Loucy (cell line): Measurements from ENCODE around the gene TEX101.
"Not testable (repeated sequence)": the region's sequence is repeated elsewhere in the genome, so short reads cannot be mapped to it uniquely, and the experiment has no call there.

ENCODE experiments used
- H2AFZ ChIP-seq: fragments of 200-600 bp; sonication (generic); 2 replicates; pipeline ENCODE4 v1.6.0; 2016; ENCODE audit warnings: antibody characterized with exemption, mild to moderate bottlenecking, low read length, moderate library complexity
- H3F3A ChIP-seq: fragments of 200-600 bp; 2 replicates; pipeline ENCODE4 v1.6.0; 2016; ENCODE audit warnings: antibody characterized with exemption, low read depth, mild to moderate bottlenecking
- H3K27me3 ChIP-seq: fragments of 200-600 bp; sonication (generic); 2 replicates; pipeline ENCODE4 v1.6.1; 2014; ENCODE audit warnings: low read length, mild to moderate bottlenecking; ENCODE audit not compliant: insufficient read depth, poor library complexity, severe bottlenecking
- H3K36me3 ChIP-seq: fragments of 200-600 bp; sonication (generic); 2 replicates; pipeline ENCODE4 v1.6.1; 2016; ENCODE audit warnings: low read length; ENCODE audit not compliant: insufficient read depth
- H3K4me1 ChIP-seq: fragments of 200-600 bp; sonication (generic); 2 replicates; pipeline ENCODE4 v1.5.1; 2014; ENCODE audit warnings: low read length, mild to moderate bottlenecking; ENCODE audit not compliant: insufficient read depth, poor library complexity, severe bottlenecking
- H3K4me2 ChIP-seq: fragments of 200-600 bp; sonication (generic); 2 replicates; pipeline ENCODE4 v1.6.0; 2014; ENCODE audit warnings: antibody characterized with exemption, low read length, low read depth, mild to moderate bottlenecking; ENCODE audit not compliant: poor library complexity, severe bottlenecking
- H3K4me3 ChIP-seq: fragments of 200-600 bp; sonication (generic); 2 replicates; pipeline ENCODE4 v1.5.1; 2014; ENCODE audit warnings: low read length, mild to moderate bottlenecking, mixed read lengths; ENCODE audit not compliant: poor library complexity, severe bottlenecking
- H3K79me2 ChIP-seq: fragments of 200-600 bp; sonication (generic); 2 replicates; pipeline ENCODE4 v1.6.1; 2014; ENCODE audit warnings: low read length; ENCODE audit not compliant: insufficient read depth
- H3K9ac ChIP-seq: fragments of 200-600 bp; sonication (generic); 2 replicates; pipeline ENCODE4 v1.6.0; 2014; ENCODE audit warnings: mild to moderate bottlenecking, low read depth, low read length, moderate library complexity; ENCODE audit not compliant: poor library complexity, severe bottlenecking
- H3K9me2 ChIP-seq: fragments of 200-600 bp; sonication (generic); replicated peaks from 2 replicates; pipeline ENCODE4 v1.6.1; 2016; ENCODE audit warnings: low read depth, low read length, mixed read lengths
- H3K9me3 ChIP-seq: fragments of 200-600 bp; sonication (generic); 2 replicates; pipeline ENCODE4 v1.6.1; 2014; ENCODE audit warnings: mild to moderate bottlenecking, antibody characterized with exemption, low read length, low read depth; ENCODE audit not compliant: insufficient read depth
- H4K20me1 ChIP-seq: fragments of 200-600 bp; sonication (generic); 2 replicates; pipeline ENCODE4 v1.6.0; 2014; ENCODE audit warnings: antibody characterized with exemption, low read length, mild to moderate bottlenecking; ENCODE audit not compliant: insufficient read depth, poor library complexity, severe bottlenecking
- EZH2phosphoT487 ChIP-seq: fragments of 200-600 bp; IDR thresholded peaks from 2 replicates; pipeline ENCODE4 v1.6.1; 2018; ENCODE audit warnings: antibody characterized with exemption, mild to moderate bottlenecking, moderate library complexity, borderline replicate concordance
- TF ChIP-seq, protein P1 (sequence below): fragments of 200-600 bp; sonication (generic); conservative IDR thresholded peaks from 2 replicates; pipeline ENCODE4 v1.5.1; 2014; ENCODE audit warnings: mild to moderate bottlenecking, antibody characterized with exemption, low read length

TEX101 gene

DNA sequence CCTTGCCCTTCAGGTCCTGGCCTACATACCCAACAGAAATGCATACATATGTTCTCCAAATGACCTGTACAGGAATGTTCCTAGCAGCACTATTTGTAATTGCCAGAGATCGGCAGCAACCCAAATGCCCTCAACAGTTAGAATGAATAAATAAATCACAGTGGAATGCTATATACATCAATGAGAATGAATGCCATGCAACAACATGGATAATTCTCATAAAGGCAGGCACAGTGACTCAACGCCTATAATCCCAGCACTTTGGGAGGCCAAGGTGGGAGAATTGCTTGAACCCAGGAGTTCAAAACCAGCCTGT is 18.6 kb downstream of the TEX101 start:
- no peak overlapping the region for H2AFZ ChIP-seq
- no peaks in the 10 kb centered on the region for H3K27me3 ChIP-seq
- H3K4me2 ChIP-seq, result no peak overlapping the region
- H3K79me2 ChIP-seq, result no peaks in the 10 kb centered on the region
- TF ChIP-seq, protein P1, sequence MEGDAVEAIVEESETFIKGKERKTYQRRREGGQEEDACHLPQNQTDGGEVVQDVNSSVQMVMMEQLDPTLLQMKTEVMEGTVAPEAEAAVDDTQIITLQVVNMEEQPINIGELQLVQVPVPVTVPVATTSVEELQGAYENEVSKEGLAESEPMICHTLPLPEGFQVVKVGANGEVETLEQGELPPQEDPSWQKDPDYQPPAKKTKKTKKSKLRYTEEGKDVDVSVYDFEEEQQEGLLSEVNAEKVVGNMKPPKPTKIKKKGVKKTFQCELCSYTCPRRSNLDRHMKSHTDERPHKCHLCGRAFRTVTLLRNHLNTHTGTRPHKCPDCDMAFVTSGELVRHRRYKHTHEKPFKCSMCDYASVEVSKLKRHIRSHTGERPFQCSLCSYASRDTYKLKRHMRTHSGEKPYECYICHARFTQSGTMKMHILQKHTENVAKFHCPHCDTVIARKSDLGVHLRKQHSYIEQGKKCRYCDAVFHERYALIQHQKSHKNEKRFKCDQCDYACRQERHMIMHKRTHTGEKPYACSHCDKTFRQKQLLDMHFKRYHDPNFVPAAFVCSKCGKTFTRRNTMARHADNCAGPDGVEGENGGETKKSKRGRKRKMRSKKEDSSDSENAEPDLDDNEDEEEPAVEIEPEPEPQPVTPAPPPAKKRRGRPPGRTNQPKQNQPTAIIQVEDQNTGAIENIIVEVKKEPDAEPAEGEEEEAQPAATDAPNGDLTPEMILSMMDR, result no peak
- no peak for TF ChIP-seq EZH2phosphoT487
- no peaks in the 10 kb centered on the region for H3F3A ChIP-seq
- H4K20me1 ChIP-seq, result no peaks in the 10 kb centered on the region
- no peaks in the 10 kb centered on the region for H3K9me2 ChIP-seq
- no peak overlapping the region for H3K4me3 ChIP-seq
- no peaks in the 10 kb centered on the region for H3K9me3 ChIP-seq
- H3K36me3 ChIP-seq, result no peaks in the 10 kb centered on the region
- H3K4me1 ChIP-seq, result peaks cover 3% of the 10 kb centered on the region
- H3K9ac ChIP-seq, result no peak overlapping the region

DNA sequence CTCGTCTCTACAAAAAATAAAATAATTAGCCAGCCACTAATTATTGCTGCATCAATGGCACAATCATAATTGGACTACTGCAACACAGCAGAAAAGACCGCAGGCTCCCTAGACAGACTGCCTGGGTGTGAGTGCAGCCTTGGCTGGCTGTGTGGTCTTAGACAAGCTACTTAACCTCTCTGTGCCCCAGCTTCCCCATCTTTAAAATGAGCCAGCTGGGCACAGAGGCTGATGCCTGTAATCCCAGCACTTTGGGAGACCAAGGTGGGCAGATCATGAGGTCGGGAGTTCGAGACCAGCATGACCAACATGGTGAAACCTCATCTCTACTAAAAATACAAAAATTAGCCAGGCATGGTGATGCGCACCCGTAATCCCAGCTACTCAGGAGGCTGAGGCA is 19.0 kb downstream of the TEX101 start:
- Histone ChIP-seq H3K4me3 (no peak overlapping the region), H4K20me1 (no peaks in the 10 kb centered on the region), H3K9ac (no peak overlapping the region), H3K9me2 (no peaks in the 10 kb centered on the region), H3K36me3 (no peaks in the 10 kb centered on the region), H2AFZ (no peak overlapping the region), H3K9me3 (no peaks in the 10 kb centered on the region), H3K4me1 (peaks cover 6% of the 10 kb centered on the region), H3K27me3 (no peaks in the 10 kb centered on the region), H3F3A (no peaks in the 10 kb centered on the region), H3K79me2 (no peaks in the 10 kb centered on the region), H3K4me2 (no peak overlapping the region)
- TF ChIP-seq EZH2phosphoT487, result no peak
- TF ChIP-seq, protein P1, result no peak

DNA sequence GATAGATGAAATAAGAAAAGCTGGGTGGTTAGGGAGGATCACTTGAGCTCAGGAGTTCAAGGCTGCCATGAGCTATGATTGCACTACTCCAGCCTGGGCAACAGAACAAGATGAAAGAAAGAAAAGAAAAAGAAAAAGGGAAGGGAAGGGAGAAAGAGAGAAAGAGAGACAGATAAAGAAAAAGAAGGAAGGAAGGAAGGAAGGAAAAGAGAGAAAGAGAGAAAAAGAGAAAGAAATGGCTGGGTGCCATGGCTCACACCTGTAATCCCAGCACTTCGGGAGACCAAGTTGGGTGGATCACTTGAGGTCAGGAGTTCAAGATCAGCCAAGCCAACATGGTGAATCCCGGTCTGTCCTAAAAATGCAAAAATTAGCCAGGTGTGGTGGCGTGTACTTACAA is 21.1 kb downstream of the TEX101 start:
- Histone ChIP-seq H3K79me2 (no peaks in the 10 kb centered on the region), H2AFZ (no peak overlapping the region), H3K9me3 (no peaks in the 10 kb centered on the region), H3K9ac (no peak overlapping the region), H3K4me1 (peaks cover 11% of the 10 kb centered on the region), H3K4me3 (no peak overlapping the region), H3K36me3 (no peaks in the 10 kb centered on the region), H3F3A (no peaks in the 10 kb centered on the region), H3K4me2 (no peak overlapping the region), H3K9me2 (no peaks in the 10 kb centered on the region), H4K20me1 (no peaks in the 10 kb centered on the region), H3K27me3 (no peaks in the 10 kb centered on the region)
- TF ChIP-seq EZH2phosphoT487, result no peak
- TF ChIP-seq, protein P1, result no peak

DNA sequence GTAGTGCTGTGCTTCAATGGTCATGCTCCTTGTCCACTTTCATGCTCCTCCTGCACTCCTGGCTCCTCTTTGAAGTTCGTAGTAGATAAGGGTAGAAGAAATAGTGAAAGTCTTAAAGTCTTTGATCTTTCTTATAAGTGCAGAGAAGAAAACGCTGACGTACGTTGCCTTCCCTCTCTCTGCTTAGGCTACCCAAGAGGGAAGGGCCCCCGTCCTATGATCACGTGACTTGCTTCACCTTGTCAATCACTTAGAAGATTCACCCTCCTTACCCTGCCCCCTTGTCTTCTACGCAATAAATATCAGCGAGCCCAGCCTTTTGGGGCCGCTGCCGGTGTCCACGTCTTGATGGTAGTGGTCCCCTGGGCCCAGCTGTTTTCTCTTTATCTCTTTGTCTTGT is 22.6 kb downstream of the TEX101 start:
- not testable (repeated sequence) for H3K36me3 ChIP-seq, H4K20me1 ChIP-seq, H2AFZ ChIP-seq, H3K79me2 ChIP-seq, H3F3A ChIP-seq, H3K4me3 ChIP-seq, H3K9me2 ChIP-seq, H3K9me3 ChIP-seq, H3K9ac ChIP-seq, H3K27me3 ChIP-seq, H3K4me2 ChIP-seq
- H3K4me1 ChIP-seq, result peaks cover 11% of the 10 kb centered on the region
